ENCODE measurements around the gene VRK3. TPM values are rescaled to one million over a fixed set of nuclear protein-coding genes. Genes with fewer than 3 reads are reported as not detected.
"Not testable (repeated sequence)": the region's sequence is repeated elsewhere in the genome, so short reads cannot be mapped to it uniquely, and the experiment has no call there.

Gene VRK3
- total and polyA plus RNA-seq, 7 donors = 23.8 to 54.7 (median 28.6) TPM

DNA sequence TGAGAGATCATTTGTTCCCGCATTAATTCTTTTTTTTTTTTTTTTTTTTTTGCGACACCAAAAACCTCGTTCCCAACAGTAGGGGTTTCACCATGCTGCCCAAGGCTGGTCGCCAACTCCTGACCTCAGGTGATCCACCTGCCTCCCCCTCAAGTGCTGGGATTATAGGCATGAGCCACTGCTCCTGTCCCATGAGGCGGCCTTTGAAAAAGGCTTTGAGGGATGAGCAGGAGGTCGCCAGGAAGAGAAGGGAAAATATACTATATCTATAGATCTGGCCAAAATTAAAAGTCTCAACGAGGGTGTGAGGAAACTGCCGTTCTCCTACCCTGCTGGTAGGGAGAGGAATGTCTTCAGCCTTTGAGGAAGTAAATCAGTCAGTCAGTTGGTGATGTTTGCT, 26.8 kb upstream of the VRK3 start:
- Histone ChIP-seq H3K4me3 (no peak overlapping the region), H3K4me1 (no peaks in the 10 kb centered on the region), H3K36me3 (ENCODE audit: insufficient read depth in 1 of 2, low read depth in 1 of 2) (peaks cover 14 to 17% of the 10 kb centered on the region in 2 donors), H3K9me3 (peaks cover 27% of the 10 kb centered on the region), H3K27me3 (ENCODE audit: insufficient read depth in 3 of 3, low read length in 2 of 3) (peaks cover 0 to 6% (median 0%) of the 10 kb centered on the region in 3 donors), H3K27ac (no peak overlapping the region)
- no peak for DNase-seq
- TF ChIP-seq, protein P1, sequence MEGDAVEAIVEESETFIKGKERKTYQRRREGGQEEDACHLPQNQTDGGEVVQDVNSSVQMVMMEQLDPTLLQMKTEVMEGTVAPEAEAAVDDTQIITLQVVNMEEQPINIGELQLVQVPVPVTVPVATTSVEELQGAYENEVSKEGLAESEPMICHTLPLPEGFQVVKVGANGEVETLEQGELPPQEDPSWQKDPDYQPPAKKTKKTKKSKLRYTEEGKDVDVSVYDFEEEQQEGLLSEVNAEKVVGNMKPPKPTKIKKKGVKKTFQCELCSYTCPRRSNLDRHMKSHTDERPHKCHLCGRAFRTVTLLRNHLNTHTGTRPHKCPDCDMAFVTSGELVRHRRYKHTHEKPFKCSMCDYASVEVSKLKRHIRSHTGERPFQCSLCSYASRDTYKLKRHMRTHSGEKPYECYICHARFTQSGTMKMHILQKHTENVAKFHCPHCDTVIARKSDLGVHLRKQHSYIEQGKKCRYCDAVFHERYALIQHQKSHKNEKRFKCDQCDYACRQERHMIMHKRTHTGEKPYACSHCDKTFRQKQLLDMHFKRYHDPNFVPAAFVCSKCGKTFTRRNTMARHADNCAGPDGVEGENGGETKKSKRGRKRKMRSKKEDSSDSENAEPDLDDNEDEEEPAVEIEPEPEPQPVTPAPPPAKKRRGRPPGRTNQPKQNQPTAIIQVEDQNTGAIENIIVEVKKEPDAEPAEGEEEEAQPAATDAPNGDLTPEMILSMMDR (IDR thresholded peaks at IDR 0.05) = no peak
- ATAC-seq = no peak
- intact Hi-C loops (cut with DNase I) = no loop called here
- 70 to 83% (median 82%) methylated on average over 8 of the region's 8 CpGs for WGBS, 3 donors

DNA sequence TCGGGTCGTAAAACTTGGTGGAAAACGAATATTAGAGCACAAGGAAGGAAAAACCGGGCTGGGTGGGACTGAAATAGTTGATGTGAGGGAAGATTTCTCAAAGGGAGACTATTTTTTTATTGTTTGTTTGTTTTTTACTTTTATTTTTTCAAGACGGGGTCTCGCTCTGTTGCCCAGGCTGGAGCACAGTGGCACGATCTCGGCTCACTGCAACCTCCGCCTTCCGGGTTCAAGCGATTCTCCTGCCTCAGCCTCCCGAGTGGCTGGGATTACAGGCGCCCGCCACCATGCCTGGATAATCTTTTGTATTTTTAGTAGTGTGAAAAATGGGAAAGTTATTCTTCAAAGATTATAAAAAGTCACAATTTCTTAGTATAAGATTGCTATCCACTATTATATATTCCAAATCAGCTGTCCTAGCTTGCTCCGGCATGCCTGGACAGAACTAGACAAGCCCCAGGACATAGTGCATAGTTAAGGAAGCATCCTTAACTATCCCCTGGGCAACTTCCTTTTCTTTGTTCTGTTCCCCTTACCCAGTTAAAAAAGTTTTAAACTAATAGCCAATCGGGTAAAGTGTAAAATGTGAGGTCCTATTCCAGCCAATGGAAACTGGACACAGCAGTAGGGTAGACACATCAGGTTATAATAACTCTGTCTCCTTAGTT, 26.2 kb upstream of the VRK3 start:
- Histone ChIP-seq H3K9me3 (peaks cover 33% of the 10 kb centered on the region), H3K36me3 (ENCODE audit: insufficient read depth in 1 of 2, low read depth in 1 of 2) (peaks cover 20 to 22% of the 10 kb centered on the region in 2 donors), H3K4me3 (peak overlapping the region; percentile 47)
- ATAC-seq; DNase-seq; intact Hi-C loops (cut with DNase I); H3K27me3 ChIP-seq (ENCODE audit: insufficient read depth in 3 of 3, low read length in 2 of 3); H3K4me1 ChIP-seq; H3K27ac ChIP-seq: not testable (repeated sequence)
- WGBS, 3 donors = 41 to 47% (median 41%) methylated on average over 16 of the region's 16 CpGs

DNA sequence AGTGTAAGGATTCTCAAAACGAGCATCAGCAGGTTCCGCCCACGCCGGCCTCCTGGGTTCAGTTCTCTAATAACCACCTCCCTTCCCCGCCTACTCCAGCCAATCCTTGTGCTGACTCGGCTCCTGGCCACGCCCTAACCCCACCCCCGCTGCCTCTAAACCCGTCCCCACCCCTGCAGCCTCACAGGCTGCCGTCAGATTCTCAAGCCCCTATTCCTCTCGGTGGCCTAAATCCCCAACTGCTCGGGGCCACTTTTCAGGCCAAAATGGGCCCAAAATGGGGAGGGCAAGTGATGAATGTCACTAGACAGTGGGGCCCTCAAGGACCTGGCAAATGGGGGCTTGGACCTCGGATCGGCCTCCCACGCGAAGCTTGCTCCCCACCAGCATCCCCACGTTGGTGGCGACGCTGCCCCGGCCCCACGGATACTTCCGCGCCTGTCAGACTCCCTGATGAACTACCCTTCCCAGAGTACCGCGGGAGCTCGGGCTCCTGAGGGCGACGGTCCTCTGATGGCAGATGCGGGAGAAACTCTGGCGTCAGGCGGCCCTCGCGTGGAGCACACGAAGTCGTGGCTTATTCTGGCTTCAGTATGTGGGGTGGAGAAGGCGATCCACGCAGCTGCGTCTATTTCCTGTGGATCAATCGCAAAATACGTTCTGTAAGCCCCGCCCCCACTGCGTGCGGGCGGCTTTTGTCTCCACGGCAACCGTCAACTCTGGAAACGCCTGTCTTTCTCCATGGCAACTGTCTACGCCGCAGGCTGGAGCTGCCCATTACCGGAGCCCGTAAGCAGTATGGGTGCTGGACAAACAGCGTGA, 25.4 kb upstream of the VRK3 start:
- intact Hi-C loops (cut with DNase I) = no loop called here
- 1 to 2% (median 2%) methylated on average over 52 of the region's 52 CpGs for WGBS, 3 donors
- Histone ChIP-seq H3K27me3 (ENCODE audit: insufficient read depth in 3 of 3, low read length in 2 of 3) (peaks cover 0 to 6% (median 0%) of the 10 kb centered on the region in 3 donors), H3K9me3 (peaks cover 40% of the 10 kb centered on the region), H3K4me3 (peak overlapping the region; percentile 47), H3K36me3 (ENCODE audit: insufficient read depth in 1 of 2, low read depth in 1 of 2) (peaks cover 27 to 30% of the 10 kb centered on the region in 2 donors), H3K27ac (no peak overlapping the region), H3K4me1 (no peaks in the 10 kb centered on the region)
- DNase-seq (peak; percentile 82 to 84), ATAC-seq (peak in 3 of 4 donors; percentile 53 to 73 (median 70))
- TF ChIP-seq, protein P1 (IDR thresholded peaks at IDR 0.05) = no peak

GRCh38 chr19:50047671-50048070, 22.5 kb upstream of the VRK3 start:
- ATAC-seq (no peak), DNase-seq (no peak)
- Histone ChIP-seq H3K4me1 (no peaks in the 10 kb centered on the region), H3K9me3 (peaks cover 53% of the 10 kb centered on the region), H3K27ac (no peak overlapping the region), H3K36me3 (ENCODE audit: insufficient read depth in 1 of 2, low read depth in 1 of 2) (peaks cover 56 to 57% of the 10 kb centered on the region in 2 donors), H3K4me3 (no peak overlapping the region), H3K27me3 (ENCODE audit: insufficient read depth in 3 of 3, low read length in 2 of 3) (peaks cover 0 to 6% (median 0%) of the 10 kb centered on the region in 3 donors)
- WGBS, 3 donors = 93 to 96% (median 95%) methylated on average over 4 of the region's 4 CpGs
- TF ChIP-seq, protein P1 (IDR thresholded peaks at IDR 0.05) = no peak
- intact Hi-C loops (cut with DNase I) = no loop called here

All from psoas muscle (tissue), 8 donors.